Tibial nerve (tissue), 4 donors: Measurements from ENCODE around the gene FAM107B.

Source experiments
- EP300 ChIP-seq, 2 donors: sonication (generic); formaldehyde crosslinking; IDR thresholded peaks; one replicate each; pipeline ENCODE4 v1.6.1; 2017; ENCODE audit warnings: antibody characterized with exemption in 2 of 2, mild to moderate bottlenecking in 1 of 2
- POLR2A ChIP-seq, 2 donors: fragments of 450-650 bp; IDR thresholded peaks; one replicate each; pipeline ENCODE4 v1.6.1; 2017; ENCODE audit warnings: antibody characterized with exemption in 2 of 2, mild to moderate bottlenecking in 2 of 2, moderate library complexity in 2 of 2
- TF ChIP-seq, protein P1 (sequence below), 5 experiments: fragments of 200-600 bp in 3 of 5; fragments of 450-650 bp in 2 of 5; sonication (generic) in 3 of 5; IDR thresholded peaks; one replicate each; pipeline ENCODE4 v1.5.1; 2016 to 2019; ENCODE audit warnings: antibody characterized with exemption in 5 of 5, mild to moderate bottlenecking in 3 of 5, moderate library complexity in 2 of 5

- TF ChIP-seq POLR2A (IDR thresholded peaks at IDR 0.05) (no peak), EP300 (IDR thresholded peaks at IDR 0.05) (no peak)
- TF ChIP-seq, protein P1, sequence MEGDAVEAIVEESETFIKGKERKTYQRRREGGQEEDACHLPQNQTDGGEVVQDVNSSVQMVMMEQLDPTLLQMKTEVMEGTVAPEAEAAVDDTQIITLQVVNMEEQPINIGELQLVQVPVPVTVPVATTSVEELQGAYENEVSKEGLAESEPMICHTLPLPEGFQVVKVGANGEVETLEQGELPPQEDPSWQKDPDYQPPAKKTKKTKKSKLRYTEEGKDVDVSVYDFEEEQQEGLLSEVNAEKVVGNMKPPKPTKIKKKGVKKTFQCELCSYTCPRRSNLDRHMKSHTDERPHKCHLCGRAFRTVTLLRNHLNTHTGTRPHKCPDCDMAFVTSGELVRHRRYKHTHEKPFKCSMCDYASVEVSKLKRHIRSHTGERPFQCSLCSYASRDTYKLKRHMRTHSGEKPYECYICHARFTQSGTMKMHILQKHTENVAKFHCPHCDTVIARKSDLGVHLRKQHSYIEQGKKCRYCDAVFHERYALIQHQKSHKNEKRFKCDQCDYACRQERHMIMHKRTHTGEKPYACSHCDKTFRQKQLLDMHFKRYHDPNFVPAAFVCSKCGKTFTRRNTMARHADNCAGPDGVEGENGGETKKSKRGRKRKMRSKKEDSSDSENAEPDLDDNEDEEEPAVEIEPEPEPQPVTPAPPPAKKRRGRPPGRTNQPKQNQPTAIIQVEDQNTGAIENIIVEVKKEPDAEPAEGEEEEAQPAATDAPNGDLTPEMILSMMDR (IDR thresholded peaks at IDR 0.05) = no peak
These were observed 207.3 kb downstream of the FAM107B start for GRCh38 chr10:14567421-14567820.
